Fibroblast of villous mesenchyme (primary cell): ENCODE results near the gene TAF1C. TPM values are rescaled to one million over a fixed set of nuclear protein-coding genes. Genes with fewer than 3 reads are reported as not detected.
A peak's percentile ranks its signal among the peaks of the same experiment; 100 is the strongest.

ENCODE experiments used
- DNase-seq: peaks from one replicate; pipeline ENCODE4 v3.0.0-alpha.2; 2010; ENCODE audit warnings: low read depth
- H3K4me3 ChIP-seq: 2 replicates; pipeline ENCODE4 v1.5.1; 2011; ENCODE audit warnings: low read depth, mild to moderate bottlenecking, low read length
- CTCF ChIP-seq: IDR thresholded peaks from 2 replicates; pipeline ENCODE4 v1.5.1; 2012; ENCODE audit warnings: low read depth, mild to moderate bottlenecking, low read length; ENCODE audit not compliant: insufficient read depth
- total RNA-seq: library from RNA; depleted of rRNA; stranded (reverse); fragments of >200 nt; gene quantifications from 2 replicates; pipeline ENCODE4 v1.2.3, GENCODE V29; 2012

Gene TAF1C
- total RNA-seq, 1 donor: 19.4 TPM

GRCh38 chr16:84175350-84176081 is 11.3 kb downstream of the TAF1C start:
- DNase-seq: peak; percentile 47
- H3K4me3 ChIP-seq: no peak overlapping the region
- peak; percentile 76 for TF ChIP-seq CTCF

- TF ChIP-seq CTCF: no peak
- no peak overlapping the region for H3K4me3 ChIP-seq
- no peak for DNase-seq
Observed at GRCh38 chr16:84174396-84174795, 12.5 kb downstream of the TAF1C start.

- no peak overlapping the region for H3K4me3 ChIP-seq
- no peak for TF ChIP-seq CTCF
- no peak for DNase-seq
Observed at GRCh38 chr16:84169765-84170310, 17.0 kb downstream of the TAF1C start.

- DNase-seq: no peak
- no peak for TF ChIP-seq CTCF
- H3K4me3 ChIP-seq: no peak overlapping the region
Observed at GRCh38 chr16:84166796-84167695, 19.8 kb downstream of the TAF1C start.

- no peak overlapping the region for H3K4me3 ChIP-seq
- no peak for TF ChIP-seq CTCF
- no peak for DNase-seq
Observed at GRCh38 chr16:84165746-84166145, 21.1 kb downstream of the TAF1C start.

- TF ChIP-seq CTCF: no peak
- H3K4me3 ChIP-seq: no peak overlapping the region
- DNase-seq: no peak
Observed at GRCh38 chr16:84161801-84162200, 25.1 kb downstream of the TAF1C start.
